ENCODE results near the gene AUP1.

DNA sequence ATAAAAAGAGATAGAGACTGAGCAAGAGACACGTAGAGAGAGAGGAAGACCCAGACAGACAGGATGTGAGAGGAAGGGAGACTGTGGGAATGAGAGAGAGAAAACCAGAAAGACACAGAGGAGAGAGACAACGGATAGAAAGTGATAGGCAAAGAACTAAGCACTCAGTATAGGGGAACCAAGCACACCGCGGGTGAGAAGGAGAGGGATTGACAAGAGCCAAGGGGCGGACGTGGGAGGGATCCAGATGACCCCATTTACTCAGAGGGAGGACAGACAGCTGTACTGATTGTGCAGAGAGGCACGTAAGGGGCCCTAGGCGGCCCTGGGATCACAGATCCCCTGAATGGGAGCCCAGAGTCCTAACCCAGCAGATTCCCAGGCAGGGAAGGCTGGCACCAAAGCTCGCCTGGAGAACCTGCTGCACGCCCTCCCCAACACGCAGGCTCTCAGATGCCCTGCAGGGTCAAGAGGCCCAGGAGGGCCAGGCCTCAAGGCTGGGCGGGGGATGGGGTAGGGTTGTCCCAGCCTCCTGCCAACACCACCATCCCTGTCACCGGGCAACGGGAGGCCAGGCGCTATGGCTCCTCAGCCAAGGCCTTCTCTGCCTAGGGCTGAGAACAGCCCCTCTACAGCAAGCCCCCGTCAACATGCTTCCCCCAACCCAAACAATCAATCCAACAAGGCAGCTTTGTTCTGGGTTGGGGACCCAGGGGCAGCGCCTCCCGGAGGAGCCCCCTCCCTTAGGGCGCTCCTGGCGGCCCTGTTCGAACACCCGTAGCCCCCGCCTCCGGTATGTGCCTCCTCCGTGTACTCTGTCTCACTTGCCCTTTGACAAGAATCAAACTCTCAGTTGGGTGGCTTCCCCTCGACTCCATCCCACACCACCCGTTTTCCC, 23.7 kb upstream of the AUP1 start:
- TF ChIP-seq EP300 (IDR thresholded peaks at IDR 0.05), result no peak
- no peak for TF ChIP-seq HDAC2 (IDR thresholded peaks at IDR 0.05)
- TF ChIP-seq, protein P1, sequence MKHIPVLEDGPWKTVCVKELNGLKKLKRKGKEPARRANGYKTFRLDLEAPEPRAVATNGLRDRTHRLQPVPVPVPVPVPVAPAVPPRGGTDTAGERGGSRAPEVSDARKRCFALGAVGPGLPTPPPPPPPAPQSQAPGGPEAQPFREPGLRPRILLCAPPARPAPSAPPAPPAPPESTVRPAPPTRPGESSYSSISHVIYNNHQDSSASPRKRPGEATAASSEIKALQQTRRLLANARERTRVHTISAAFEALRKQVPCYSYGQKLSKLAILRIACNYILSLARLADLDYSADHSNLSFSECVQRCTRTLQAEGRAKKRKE (CRISPR knock-in tag; IDR thresholded peaks at IDR 0.05; ENCODE audit: low read depth), result no peak
- TF ChIP-seq, protein P2, sequence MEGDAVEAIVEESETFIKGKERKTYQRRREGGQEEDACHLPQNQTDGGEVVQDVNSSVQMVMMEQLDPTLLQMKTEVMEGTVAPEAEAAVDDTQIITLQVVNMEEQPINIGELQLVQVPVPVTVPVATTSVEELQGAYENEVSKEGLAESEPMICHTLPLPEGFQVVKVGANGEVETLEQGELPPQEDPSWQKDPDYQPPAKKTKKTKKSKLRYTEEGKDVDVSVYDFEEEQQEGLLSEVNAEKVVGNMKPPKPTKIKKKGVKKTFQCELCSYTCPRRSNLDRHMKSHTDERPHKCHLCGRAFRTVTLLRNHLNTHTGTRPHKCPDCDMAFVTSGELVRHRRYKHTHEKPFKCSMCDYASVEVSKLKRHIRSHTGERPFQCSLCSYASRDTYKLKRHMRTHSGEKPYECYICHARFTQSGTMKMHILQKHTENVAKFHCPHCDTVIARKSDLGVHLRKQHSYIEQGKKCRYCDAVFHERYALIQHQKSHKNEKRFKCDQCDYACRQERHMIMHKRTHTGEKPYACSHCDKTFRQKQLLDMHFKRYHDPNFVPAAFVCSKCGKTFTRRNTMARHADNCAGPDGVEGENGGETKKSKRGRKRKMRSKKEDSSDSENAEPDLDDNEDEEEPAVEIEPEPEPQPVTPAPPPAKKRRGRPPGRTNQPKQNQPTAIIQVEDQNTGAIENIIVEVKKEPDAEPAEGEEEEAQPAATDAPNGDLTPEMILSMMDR (IDR thresholded peaks at IDR 0.05), result no peak
- TF ChIP-seq, protein P3, sequence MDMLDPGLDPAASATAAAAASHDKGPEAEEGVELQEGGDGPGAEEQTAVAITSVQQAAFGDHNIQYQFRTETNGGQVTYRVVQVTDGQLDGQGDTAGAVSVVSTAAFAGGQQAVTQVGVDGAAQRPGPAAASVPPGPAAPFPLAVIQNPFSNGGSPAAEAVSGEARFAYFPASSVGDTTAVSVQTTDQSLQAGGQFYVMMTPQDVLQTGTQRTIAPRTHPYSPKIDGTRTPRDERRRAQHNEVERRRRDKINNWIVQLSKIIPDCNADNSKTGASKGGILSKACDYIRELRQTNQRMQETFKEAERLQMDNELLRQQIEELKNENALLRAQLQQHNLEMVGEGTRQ (IDR thresholded peaks at IDR 0.05), result no peak
- no peak for TF ChIP-seq RAD21 (conservative IDR thresholded peaks at IDR 0.05 in 1 of 2, IDR thresholded peaks at IDR 0.05 in 1 of 2)
- TF ChIP-seq, protein P4, sequence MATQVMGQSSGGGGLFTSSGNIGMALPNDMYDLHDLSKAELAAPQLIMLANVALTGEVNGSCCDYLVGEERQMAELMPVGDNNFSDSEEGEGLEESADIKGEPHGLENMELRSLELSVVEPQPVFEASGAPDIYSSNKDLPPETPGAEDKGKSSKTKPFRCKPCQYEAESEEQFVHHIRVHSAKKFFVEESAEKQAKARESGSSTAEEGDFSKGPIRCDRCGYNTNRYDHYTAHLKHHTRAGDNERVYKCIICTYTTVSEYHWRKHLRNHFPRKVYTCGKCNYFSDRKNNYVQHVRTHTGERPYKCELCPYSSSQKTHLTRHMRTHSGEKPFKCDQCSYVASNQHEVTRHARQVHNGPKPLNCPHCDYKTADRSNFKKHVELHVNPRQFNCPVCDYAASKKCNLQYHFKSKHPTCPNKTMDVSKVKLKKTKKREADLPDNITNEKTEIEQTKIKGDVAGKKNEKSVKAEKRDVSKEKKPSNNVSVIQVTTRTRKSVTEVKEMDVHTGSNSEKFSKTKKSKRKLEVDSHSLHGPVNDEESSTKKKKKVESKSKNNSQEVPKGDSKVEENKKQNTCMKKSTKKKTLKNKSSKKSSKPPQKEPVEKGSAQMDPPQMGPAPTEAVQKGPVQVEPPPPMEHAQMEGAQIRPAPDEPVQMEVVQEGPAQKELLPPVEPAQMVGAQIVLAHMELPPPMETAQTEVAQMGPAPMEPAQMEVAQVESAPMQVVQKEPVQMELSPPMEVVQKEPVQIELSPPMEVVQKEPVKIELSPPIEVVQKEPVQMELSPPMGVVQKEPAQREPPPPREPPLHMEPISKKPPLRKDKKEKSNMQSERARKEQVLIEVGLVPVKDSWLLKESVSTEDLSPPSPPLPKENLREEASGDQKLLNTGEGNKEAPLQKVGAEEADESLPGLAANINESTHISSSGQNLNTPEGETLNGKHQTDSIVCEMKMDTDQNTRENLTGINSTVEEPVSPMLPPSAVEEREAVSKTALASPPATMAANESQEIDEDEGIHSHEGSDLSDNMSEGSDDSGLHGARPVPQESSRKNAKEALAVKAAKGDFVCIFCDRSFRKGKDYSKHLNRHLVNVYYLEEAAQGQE (IDR thresholded peaks at IDR 0.05), result no peak
- no peak for TF ChIP-seq POLR2A (IDR thresholded peaks at IDR 0.05; ENCODE audit: low read length)
- TF ChIP-seq CBX2 (IDR thresholded peaks at IDR 0.05; ENCODE audit: borderline replicate concordance, low read depth), result no peak
- no peak for TF ChIP-seq CHD2 (IDR thresholded peaks at IDR 0.05; ENCODE audit: low read length, partially characterized antibody)
- TF ChIP-seq RFX5 (IDR thresholded peaks at IDR 0.05), result no peak
- no peak for TF ChIP-seq EHMT2 (IDR thresholded peaks at IDR 0.05; ENCODE audit: low read depth)
- no peak for TF ChIP-seq CEBPB (IDR thresholded peaks at IDR 0.05)

All from A549 (cell line).